OCI-M2 (cell line): ENCODE results near the gene ZDHHC8.

ENCODE experiments used
- DNase-seq: peaks from one replicate; lab custom pipeline; 2025; ENCODE audit not compliant: unreplicated experiment; lab: John Stamatoyannopoulos, UW

ZDHHC8 gene

GRCh38 chr22:20142711-20143621 lies 11.4 kb downstream of the ZDHHC8 start:
- no peak for DNase-seq

GRCh38 chr22:20143883-20144665 lies 12.5 kb downstream of the ZDHHC8 start:
- DNase-seq, result no peak

- DNase-seq, result no peak
Observed at GRCh38 chr22:20145206-20145831, 13.7 kb downstream of the ZDHHC8 start.

GRCh38 chr22:20145832-20146223 lies 14.2 kb downstream of the ZDHHC8 start:
- DNase-seq, result no peak

- DNase-seq, result no peak
Observed at GRCh38 chr22:20146777-20147176, 15.2 kb downstream of the ZDHHC8 start.

- DNase-seq, result no peak
Observed at GRCh38 chr22:20147237-20147988, 15.8 kb downstream of the ZDHHC8 start.

GRCh38 chr22:20148414-20148813 lies 16.8 kb downstream of the ZDHHC8 start:
- no peak for DNase-seq

- DNase-seq, result no peak
Observed at GRCh38 chr22:20149257-20150250, 17.9 kb downstream of the ZDHHC8 start.

- DNase-seq, result no peak
Observed at GRCh38 chr22:20150381-20151275, 19.0 kb downstream of the ZDHHC8 start, which contains the start of gene CCDC188. Gene CCDC188 (minus strand): TSS chr22:20151055. CDS start chr22:20150986, 69 bp downstream.

GRCh38 chr22:20151276-20151588 lies 19.6 kb downstream of the ZDHHC8 start:
- DNase-seq, result no peak

- no peak for DNase-seq
Observed at GRCh38 chr22:20152464-20152890, 20.9 kb downstream of the ZDHHC8 start.

GRCh38 chr22:20153945-20154344 lies 22.3 kb downstream of the ZDHHC8 start:
- no peak for DNase-seq

GRCh38 chr22:20154602-20155187 lies 23.1 kb downstream of the ZDHHC8 start:
- no peak for DNase-seq

- DNase-seq, result no peak
Observed at GRCh38 chr22:20155330-20156041, 23.9 kb downstream of the ZDHHC8 start.

GRCh38 chr22:20156042-20156389 lies 24.4 kb downstream of the ZDHHC8 start:
- DNase-seq, result no peak

- DNase-seq, result no peak
Observed at GRCh38 chr22:20156611-20157429, 25.2 kb downstream of the ZDHHC8 start.
